H54 (cell line): ENCODE results near the gene C16orf82.

ENCODE experiments used
- DNase-seq: peaks from one replicate; pipeline ENCODE4 v3.0.0; 2011; ENCODE audit warnings: low spot score, mixed read lengths; ENCODE audit not compliant: insufficient read length
- FAIRE-seq: peaks from 3 replicates; lab custom pipeline; 2011; peaks lifted over from hg19 to GRCh38; lab: Jason Lieb, UNC
- POLR2A ChIP-seq: IDR thresholded peaks from 2 replicates; pipeline ENCODE4 v1.6.1; 2011; ENCODE audit warnings: low read depth, mild to moderate bottlenecking, low read length

Gene C16orf82

DNA sequence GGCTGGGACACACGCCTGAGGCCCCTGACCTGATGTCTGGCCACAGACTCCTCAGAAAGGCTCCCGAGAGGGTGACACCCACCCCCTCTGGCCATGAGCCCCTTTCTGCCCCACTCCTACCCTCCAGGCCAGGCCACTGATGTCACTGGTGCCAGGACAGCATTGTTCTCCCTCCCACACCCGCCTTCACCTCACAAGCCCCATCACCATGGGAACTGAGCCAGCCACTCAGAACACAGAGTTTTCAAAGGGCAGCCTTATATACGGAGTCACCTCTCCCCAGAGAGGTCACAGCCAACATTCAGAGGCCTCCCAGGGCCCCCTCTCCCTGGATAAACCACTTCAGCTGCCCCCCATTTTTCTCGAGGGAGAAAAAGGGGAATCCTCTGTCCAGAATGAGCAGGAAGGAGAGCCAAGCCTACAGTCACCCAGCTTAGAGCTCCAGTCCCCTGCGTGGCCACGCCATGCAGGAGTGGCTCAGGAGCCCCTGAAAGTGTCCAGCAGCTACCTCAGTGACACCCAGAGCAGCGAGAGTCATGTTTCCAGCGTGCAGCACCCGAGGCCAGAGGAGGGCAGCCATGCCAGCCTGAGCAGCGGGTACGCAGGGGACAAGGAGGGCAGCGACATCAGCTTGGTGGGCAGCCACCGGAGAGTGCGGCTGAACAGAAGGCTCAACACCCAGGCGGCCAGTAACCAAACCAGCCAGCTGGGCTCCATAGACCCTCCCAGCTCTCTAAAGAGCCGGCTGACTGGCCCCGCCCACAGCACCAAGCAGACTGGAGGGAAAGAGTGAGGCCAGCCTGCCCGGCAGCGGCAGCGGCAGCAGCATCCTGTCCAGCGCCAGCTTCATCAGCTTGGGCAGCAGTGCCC is at the start of gene C16orf82:
Gene C16orf82, plus strand, starts transcription at position 260 of the 870 bp plus-strand sequence.
- no peak for TF ChIP-seq POLR2A
- FAIRE-seq (no peak), DNase-seq (no peak)

DNA sequence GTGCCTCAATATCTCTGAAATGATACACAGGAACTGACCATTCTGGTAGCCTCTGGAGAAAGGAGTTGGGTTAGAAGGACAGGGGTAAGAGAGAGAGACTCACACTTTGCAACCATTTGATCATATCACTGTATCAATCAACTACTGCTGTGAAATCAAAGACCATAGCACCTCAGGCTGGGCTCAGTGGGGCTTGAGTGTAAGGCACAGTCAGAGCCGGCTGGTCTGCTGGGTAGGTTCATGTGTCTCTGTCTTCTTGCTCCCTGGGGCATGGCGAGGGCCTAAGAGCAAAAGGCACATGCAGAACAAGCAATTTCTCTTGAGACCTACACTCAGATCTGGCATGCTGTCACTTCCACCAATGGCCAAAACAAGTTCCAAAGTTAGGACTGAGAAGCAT is 46.7 kb upstream of the C16orf82 start:
- DNase-seq (no peak), FAIRE-seq (no peak)
- no peak for TF ChIP-seq POLR2A

DNA sequence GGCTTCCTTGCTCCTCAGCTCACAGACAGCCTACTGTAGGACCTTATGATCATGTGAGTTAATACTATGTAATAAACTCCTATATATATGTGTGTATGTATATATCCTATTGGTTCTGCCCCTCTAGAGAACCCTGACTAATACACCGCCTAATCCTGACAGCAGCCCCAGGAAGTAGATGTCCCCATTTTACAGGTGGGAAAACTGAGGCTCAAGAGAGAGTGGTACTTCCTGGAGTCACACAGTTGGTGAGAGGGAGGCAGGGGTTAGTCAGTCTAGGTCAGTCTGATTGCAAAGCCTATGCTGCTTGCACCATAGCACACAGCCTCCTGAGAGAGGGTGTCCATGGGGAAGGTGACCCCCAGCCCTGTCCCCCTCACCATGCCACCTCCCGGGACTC is 42.7 kb upstream of the C16orf82 start:
- FAIRE-seq (no peak), DNase-seq (no peak)
- TF ChIP-seq POLR2A = no peak

DNA sequence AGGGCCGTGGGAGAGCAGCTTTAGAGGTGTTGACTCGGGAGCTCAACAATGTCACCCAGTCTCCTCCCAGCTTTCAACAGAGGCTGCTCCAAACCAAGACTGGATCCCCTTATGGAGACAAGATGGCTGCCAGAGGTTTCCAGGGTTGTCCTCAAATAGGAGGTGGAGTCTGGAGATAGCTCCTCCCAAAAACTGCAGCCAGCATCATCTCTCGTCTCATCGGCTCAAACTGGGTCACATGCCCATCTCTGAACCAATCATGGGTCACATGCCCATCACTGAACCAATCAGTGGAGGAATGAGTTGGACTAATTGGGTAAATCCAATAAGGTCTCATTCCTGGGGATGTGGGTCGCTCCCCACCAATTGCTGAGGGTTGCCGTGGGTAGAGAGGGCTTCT is 41.1 kb upstream of the C16orf82 start:
- FAIRE-seq = no peak
- no peak for TF ChIP-seq POLR2A
- no peak for DNase-seq

DNA sequence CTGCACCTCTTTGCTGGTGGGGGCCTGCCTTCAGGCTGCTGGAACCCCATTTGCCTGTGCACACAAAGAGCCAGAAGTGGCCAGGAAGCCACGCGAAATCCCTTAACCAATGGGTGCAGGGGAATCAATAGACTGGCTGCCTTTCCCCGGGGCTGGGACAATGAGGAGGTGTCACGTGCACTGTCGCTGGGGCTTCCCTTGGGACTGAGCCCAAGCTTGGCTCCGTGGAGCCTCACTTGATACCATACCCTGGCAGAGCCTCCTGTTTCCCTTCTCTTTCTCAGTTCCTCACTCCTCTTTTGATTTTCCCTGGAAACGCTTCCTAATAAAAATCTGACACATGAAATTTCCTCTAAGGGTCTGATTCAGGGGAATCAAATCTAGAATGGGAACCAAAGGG is 38.8 kb upstream of the C16orf82 start:
- no peak for FAIRE-seq

DNA sequence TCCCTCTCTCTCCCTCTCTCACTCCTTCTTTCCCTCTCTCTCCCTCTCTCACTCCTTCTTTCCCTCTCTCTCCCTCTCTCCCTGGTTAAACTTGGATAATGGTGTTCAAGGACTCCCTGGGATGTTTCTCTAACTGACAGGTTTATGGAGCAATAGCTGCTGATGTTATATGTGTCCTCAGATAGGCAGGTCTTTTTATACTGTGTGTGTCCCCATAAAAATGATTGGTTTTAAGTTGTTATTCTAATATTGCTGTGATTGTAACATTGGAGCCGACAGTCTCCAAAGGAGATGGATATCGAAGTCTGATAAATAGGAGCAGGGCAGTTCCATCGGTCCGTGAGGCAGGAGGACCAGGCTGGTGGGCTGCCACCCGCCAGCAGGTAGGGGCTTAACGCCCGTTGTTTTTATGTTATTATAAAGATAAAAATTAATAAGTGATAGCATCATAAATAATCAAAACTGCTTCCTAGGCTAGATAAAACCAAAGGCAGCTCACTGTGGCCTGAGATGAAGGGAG is 38.1 kb upstream of the C16orf82 start:
- FAIRE-seq (no peak), DNase-seq (no peak)
- TF ChIP-seq POLR2A = no peak

More for the DNA sequence above, 38.8 kb upstream of the C16orf82 start:
- TF ChIP-seq POLR2A = no peak
- no peak for DNase-seq

DNA sequence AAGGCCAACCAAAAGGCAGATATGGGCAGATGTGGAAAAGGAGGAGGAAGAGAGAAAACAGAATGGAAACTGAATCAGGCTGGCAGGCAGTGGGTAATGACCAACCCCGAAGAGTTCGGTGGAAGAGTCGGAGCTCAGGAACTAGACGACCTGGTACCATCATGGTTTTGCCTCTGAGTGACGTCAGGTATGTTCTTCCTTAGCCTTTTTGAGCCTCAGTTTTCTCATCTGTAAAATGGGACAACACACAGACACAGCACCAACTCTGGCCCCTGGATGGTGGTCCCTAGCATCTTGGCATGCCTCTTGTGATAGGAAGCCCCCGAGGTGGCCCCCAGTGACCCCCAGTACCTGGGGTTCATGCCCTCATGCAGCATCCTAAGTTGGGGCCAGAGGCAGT is 37.2 kb upstream of the C16orf82 start:
- DNase-seq = no peak
- FAIRE-seq = no peak

DNA sequence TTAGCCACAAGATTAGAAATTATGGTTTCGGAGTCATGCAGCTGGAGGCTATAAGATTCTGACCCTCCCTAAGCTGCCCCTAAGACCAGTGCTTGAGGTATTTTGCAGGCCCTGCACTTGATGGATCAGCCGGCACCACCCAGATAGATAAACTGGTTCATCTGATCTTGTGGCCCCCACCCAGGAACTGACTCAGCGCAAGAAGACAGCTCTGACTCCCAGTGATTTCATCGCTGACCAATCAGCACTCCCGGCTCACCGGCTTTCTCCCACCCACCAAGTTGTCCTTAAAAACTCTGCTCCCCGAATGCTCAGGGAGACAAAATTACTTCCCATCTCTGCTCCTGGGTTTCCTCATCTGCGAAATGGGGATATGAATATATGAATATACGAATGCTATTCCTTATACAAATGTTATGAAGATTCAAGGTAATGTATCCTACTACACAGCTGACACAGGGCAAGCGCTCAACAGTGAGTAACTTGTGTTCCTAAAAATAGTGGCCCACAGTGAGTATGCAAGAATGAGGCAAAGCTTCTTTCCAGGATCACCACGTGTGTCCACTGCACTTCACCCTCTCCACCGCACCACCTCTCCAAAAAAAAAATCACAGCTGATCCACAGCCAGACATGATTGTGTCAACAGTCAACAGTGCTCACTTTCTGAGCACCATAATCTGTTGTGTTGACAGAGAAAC is 33.3 kb upstream of the C16orf82 start:
- no peak for TF ChIP-seq POLR2A
- DNase-seq (no peak), FAIRE-seq (no peak)

More for the DNA sequence above, 37.2 kb upstream of the C16orf82 start:
- no peak for TF ChIP-seq POLR2A

DNA sequence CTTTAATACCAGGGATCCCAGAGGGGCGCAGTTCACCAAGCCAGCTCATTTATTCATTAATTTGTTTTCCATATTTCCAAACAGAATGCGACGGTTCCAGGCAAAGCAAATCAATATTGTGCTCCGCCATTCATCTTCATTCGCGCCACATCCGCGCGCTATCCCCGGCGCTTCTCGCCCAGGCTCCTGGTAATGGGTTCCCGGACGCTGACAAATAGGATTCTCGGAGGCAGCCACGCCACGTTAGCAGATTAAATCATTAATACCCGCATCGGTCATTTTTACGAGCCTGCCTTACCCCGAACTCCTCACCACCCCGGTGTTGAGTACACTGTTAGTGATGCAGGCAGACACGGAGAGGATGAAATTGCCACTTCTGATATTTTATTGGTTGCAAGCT is 26.0 kb upstream of the C16orf82 start:
- no peak for DNase-seq
- FAIRE-seq = no peak
- TF ChIP-seq POLR2A = no peak

DNA sequence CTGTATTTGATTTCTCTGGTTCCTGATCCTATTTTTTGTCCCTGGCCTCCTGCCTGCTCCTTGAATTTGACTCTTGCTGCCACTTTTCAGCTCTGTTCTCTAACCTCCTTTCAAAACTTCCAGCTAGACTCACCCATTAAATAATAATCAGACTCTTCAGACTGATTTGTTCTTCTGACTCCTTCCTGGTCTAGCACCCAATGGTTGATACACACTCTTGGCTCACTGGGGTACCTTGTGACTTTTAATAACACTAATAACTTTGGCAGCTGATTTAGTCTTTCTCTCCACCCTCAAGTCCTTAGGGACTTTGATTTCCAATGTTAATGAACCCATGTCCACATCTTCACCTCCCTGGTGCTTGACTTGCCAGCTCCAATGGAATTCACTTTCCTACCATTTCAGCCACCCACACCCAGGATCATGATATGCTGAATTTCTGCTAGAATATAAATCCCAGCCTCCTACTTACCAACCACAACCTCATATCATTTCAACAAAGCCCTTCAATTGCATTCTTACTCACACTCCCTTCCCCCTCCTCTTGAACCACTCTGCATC is 19.7 kb upstream of the C16orf82 start:
- no peak for FAIRE-seq

DNA sequence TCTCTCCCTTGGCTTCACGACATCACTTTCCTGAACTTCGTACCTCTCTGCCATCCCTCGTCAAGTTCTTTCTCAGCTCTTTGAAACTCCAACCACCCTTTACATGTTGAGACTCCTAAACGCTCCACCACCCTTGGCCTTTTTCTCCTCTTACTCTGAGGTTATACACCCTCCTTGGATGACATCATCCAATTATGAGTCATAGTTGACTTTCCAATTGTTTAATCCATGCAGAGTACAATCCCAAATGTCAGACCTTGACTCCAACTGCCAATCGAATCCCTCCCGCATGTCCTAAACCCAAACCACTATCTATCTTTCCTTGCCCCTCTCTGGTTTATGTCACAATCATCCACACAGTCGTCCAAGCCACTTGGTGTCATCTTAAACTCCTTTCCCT is 18.4 kb upstream of the C16orf82 start:
- FAIRE-seq (no peak), DNase-seq (no peak)
- no peak for TF ChIP-seq POLR2A

More for the DNA sequence above, 19.7 kb upstream of the C16orf82 start:
- no peak for TF ChIP-seq POLR2A
- no peak for DNase-seq

DNA sequence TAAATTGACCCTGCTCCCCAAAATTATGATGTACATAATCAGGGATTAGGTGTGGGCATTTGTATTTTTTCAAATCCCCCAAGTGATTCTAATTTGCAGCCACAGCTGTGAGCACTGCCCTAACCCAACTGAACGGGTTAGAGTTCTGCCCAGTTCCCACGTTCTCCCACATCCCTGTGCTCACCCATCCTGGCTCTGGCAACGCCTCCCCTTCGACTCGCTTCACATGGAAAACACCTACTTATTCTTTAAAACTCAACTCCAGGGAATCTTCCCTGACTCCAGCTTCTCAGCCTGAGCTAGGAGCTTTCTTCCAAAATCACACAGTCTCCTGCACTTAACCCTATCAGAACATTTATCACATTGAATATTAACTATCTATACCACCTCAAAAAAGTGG is 17.6 kb upstream of the C16orf82 start:
- no peak for TF ChIP-seq POLR2A
- FAIRE-seq (no peak), DNase-seq (no peak)

DNA sequence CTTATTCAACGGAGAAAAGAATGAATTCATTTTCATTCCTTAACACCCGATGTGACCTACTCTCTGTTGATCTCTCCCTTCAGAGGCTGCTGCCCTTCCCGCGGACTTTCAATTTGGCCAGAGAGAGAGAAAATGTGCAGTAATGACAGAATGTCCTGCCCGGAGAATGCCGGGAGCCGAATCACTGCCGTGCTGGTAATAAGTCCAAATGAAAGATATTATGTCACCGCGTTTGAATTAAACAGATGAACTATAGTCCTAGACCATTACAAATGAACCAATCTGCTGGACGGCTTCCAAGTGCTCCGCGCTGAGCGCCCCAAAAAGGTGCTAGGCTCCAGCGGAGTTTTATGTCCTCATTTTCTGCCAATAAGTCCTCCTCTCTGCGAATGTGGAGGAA is 14.7 kb upstream of the C16orf82 start:
- DNase-seq = no peak
- FAIRE-seq = no peak
- no peak for TF ChIP-seq POLR2A

DNA sequence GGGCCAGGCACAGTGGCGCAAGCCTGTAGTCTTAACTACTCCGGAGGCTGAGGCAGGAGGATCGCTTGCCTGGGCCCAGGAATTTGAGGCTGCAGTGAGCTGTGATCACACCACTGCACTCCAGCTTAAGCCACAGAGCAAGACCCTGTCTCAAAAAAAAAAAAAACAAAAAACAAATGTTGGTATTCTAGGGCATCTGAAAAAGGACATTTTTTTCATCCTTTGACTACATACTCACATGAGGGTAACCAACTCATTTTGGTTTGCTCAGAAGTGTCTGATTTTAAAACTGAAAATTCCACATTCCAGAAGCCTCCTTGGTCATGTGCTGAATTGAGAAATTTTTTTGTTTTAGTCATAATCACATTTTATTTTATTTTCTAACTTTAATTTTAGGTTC is 12.7 kb upstream of the C16orf82 start:
- FAIRE-seq (no peak), DNase-seq (no peak)
- no peak for TF ChIP-seq POLR2A
